Measurements from ENCODE around the gene DLG5. TPM values are rescaled to one million over a fixed set of nuclear protein-coding genes. Genes with fewer than 3 reads are reported as not detected.

Gene DLG5
- total RNA-seq, 2 donors from 2014 or later = 72.3 to 134 TPM

DNA sequence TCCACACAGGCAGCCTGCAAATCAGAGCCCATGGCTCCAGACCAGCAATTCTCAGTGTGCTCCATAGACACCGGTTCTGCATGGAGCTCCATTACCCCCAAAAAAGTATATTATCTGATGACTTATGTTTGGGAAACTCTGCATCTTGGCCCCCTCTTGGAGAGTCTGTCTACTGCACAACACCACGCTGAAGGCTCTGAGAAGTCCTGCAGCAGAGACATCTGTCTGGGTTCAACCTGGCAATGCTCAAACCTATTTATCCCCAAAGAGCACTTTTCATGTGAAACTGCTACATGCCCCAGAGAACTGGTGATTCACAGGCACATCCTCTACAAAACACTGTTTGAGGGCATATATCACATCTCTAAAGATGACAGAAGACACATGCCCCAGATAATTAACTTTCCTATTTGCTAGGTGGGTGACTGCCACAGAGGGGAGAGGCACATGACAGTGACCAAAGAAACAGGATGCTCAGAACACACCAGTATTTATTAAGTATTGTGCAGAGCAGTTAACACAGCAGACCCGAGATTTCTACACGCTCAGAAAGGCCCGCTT lies 83.8 kb downstream of the DLG5 start:
- no peak for DNase-seq (ENCODE audit: low spot score)

DNA sequence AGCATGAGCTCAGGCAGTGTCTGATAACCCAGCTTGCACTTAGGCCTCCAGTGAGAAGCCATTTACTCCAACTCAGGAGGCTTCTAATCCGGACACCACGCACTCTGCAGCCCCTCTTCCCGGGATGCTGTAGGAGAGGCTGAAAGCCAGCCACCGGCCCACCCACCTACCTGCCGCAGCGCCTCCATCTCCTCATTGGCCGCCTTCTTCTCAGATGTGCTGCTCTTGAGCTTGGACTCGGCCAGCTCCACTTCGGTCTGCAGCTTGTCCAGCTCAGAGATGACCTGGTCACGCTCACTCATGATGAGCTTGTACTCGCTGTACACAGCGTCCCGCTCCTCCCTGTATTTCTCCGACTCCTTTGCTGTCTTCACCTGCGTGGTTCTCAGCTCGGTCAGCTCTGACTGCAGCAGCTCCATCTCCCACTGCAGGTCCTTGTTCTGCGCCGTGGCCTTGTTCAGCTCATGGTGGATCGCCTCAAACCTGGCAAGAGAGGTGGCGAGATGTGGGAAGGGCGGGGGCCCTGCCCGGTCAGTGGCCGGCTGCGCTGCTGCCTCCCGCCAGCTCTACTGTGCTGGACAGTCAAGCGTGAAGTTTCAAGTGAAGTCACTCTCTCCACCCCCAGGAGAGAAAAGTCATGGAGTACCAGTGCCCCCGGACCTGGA lies 84.7 kb downstream of the DLG5 start:
- DNase-seq (ENCODE audit: low spot score) = no peak
- H3K27ac ChIP-seq = no peak overlapping the region
- H3K9me3 ChIP-seq = no peaks in the 10 kb centered on the region
- H3K27me3 ChIP-seq (replicated peaks; ENCODE audit: insufficient read depth) = no peaks in the 10 kb centered on the region
- peaks cover 5 to 14% of the 10 kb centered on the region in 2 donors for H3K36me3 ChIP-seq
- no peak overlapping the region for H3K4me3 ChIP-seq
- H3K4me1 ChIP-seq (replicated peaks) = peaks cover 13% of the 10 kb centered on the region
- TF ChIP-seq, protein P1, sequence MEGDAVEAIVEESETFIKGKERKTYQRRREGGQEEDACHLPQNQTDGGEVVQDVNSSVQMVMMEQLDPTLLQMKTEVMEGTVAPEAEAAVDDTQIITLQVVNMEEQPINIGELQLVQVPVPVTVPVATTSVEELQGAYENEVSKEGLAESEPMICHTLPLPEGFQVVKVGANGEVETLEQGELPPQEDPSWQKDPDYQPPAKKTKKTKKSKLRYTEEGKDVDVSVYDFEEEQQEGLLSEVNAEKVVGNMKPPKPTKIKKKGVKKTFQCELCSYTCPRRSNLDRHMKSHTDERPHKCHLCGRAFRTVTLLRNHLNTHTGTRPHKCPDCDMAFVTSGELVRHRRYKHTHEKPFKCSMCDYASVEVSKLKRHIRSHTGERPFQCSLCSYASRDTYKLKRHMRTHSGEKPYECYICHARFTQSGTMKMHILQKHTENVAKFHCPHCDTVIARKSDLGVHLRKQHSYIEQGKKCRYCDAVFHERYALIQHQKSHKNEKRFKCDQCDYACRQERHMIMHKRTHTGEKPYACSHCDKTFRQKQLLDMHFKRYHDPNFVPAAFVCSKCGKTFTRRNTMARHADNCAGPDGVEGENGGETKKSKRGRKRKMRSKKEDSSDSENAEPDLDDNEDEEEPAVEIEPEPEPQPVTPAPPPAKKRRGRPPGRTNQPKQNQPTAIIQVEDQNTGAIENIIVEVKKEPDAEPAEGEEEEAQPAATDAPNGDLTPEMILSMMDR (IDR thresholded peaks at IDR 0.05) = no peak
- TF ChIP-seq POLR2A (IDR thresholded peaks at IDR 0.05) (no peak), POLR2AphosphoS5 (IDR thresholded peaks at IDR 0.05) (no peak)
- 92% methylated on average over 27 of the region's 27 CpGs for WGBS
- intact Hi-C loops (cut with DNase I) = no loop called here

More for the DNA sequence above, 83.8 kb downstream of the DLG5 start:
- H3K27ac ChIP-seq = no peak overlapping the region
- TF ChIP-seq POLR2AphosphoS5 (IDR thresholded peaks at IDR 0.05) (no peak), POLR2A (IDR thresholded peaks at IDR 0.05) (no peak)
- TF ChIP-seq, protein P1 (IDR thresholded peaks at IDR 0.05) = no peak
- peaks cover 5 to 14% of the 10 kb centered on the region in 2 donors for H3K36me3 ChIP-seq
- no peaks in the 10 kb centered on the region for H3K27me3 ChIP-seq (replicated peaks; ENCODE audit: insufficient read depth)
- intact Hi-C loops (cut with DNase I) = no loop called here
- WGBS = 90% methylated on average over 5 of the region's 5 CpGs
- peaks cover 13% of the 10 kb centered on the region for H3K4me1 ChIP-seq (replicated peaks)
- no peaks in the 10 kb centered on the region for H3K9me3 ChIP-seq
- no peak overlapping the region for H3K4me3 ChIP-seq

DNA sequence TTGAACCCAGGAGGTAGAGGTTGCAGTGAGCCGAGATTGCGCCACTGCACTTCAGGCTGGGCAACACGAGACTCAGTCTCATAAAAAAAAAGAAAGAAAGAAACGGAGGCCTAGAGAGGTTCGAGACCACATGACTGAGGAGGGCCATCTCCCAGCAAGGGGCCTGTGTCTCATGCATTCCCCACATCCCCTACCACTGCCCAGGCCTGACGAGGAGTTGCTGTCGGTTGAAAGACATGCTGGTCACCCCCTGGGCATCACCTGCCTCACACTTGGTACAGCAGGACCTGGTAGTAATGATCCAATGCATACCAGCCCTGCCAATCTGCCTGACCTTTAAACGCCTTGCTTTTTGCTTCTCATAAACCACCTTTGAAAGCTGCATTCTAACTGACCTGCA lies 85.9 kb downstream of the DLG5 start:
- Histone ChIP-seq H3K36me3 (peaks cover 5 to 14% of the 10 kb centered on the region in 2 donors), H3K4me3 (no peak overlapping the region), H3K27me3 (replicated peaks; ENCODE audit: insufficient read depth) (no peaks in the 10 kb centered on the region), H3K27ac (no peak overlapping the region), H3K9me3 (no peaks in the 10 kb centered on the region), H3K4me1 (replicated peaks) (peaks cover 8% of the 10 kb centered on the region)
- no peak for DNase-seq (ENCODE audit: low spot score)
- TF ChIP-seq POLR2AphosphoS5 (IDR thresholded peaks at IDR 0.05) (no peak), POLR2A (IDR thresholded peaks at IDR 0.05) (no peak)
- TF ChIP-seq, protein P1 (IDR thresholded peaks at IDR 0.05) = no peak
- 79% methylated on average over 8 of the region's 8 CpGs for WGBS
- intact Hi-C loops (cut with DNase I) = no loop called here

DNA sequence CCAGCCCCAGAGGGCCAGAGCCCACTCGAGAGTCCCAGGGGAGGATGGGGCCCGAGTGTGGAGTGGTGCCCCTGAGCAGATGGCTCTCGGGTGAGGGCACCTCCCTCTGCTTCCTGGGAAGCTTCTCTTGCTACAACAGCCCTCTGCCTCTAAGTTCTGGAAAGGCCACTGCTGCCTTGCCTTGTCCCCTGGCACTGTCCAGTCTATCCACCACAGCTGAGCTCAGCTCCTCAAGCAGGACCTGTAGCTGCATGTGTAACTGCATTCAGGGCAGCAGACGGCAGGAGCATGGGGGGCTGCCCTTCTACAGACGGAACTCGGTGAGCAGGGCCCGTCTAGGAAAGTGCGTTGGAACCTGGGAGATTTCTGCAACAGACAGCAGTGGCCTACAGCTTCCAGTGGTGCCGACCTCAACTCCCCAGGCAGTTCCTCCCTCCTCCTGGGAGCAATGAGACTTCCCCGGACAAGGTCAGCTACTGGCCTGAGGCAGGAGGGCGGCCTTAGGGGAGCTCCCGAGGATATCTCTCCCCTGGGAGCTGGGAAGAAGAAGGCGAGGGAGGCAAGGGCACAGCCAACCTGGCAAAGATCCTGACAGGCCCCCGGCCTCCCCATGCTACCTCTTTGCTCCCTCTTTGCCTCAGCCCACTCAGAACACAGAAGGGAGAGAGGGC lies 88.5 kb downstream of the DLG5 start:
- 63% methylated on average over 14 of the region's 14 CpGs for WGBS
- Histone ChIP-seq H3K4me3 (no peak overlapping the region), H3K9me3 (no peaks in the 10 kb centered on the region), H3K27me3 (replicated peaks; ENCODE audit: insufficient read depth) (no peaks in the 10 kb centered on the region), H3K4me1 (replicated peaks) (no peaks in the 10 kb centered on the region), H3K36me3 (peaks cover 5 to 17% of the 10 kb centered on the region in 2 donors), H3K27ac (peak overlapping the region in 1 of 2 donors; percentile 34)
- DNase-seq (ENCODE audit: low spot score) = no peak
- no peak for TF ChIP-seq POLR2A (IDR thresholded peaks at IDR 0.05)
- TF ChIP-seq POLR2AphosphoS5 (IDR thresholded peaks at IDR 0.05) = no peak
- TF ChIP-seq, protein P1 (IDR thresholded peaks at IDR 0.05) = no peak
- intact Hi-C loops (cut with DNase I) = no loop called here

Measured in prostate gland (tissue), 2 donors.